A549 (cell line): Measurements from ENCODE around the gene PMAIP1.

Source experiments
- CHD2 ChIP-seq: fragments of 150-350 bp; IDR thresholded peaks from 2 replicates; pipeline ENCODE4 v1.6.1; 2014; ENCODE audit warnings: low read length; ENCODE audit not compliant: partially characterized antibody
- CTCF ChIP-seq: fragments of >200 bp; sonication (Bioruptor Twin); formaldehyde crosslinking; IDR thresholded peaks from 3 replicates; pipeline ENCODE4 v1.5.1; 2016
- ELK1 ChIP-seq: fragments of 150-350 bp; IDR thresholded peaks from 2 replicates; pipeline ENCODE4 v1.6.1; 2014; ENCODE audit warnings: low read depth, mild to moderate bottlenecking, low read length
- GATA3 ChIP-seq: IDR thresholded peaks from 2 replicates; pipeline ENCODE4 v1.6.1; 2012; ENCODE audit warnings: borderline replicate concordance
- HMGXB4 ChIP-seq: fragments of 250-450 bp; sonication (Bioruptor Pico); IDR thresholded peaks from 2 replicates; pipeline ENCODE4 v1.5.0; 2021; ENCODE audit warnings: mild to moderate bottlenecking, moderate library complexity, borderline replicate concordance
- NFE2L2 ChIP-seq: fragments of 150-350 bp; conservative IDR thresholded peaks from 2 replicates; pipeline ENCODE4 v1.6.1; 2014; ENCODE audit warnings: low read length
- RCOR1 ChIP-seq: fragments of 150-350 bp; IDR thresholded peaks from 2 replicates; pipeline ENCODE4 v1.6.1; 2014; ENCODE audit warnings: antibody characterized with exemption, low read length, low read depth
- SMC3 ChIP-seq: fragments of >200 bp; sonication (Bioruptor Twin); formaldehyde crosslinking; IDR thresholded peaks from 3 replicates; pipeline ENCODE4 v1.6.1; 2018; ENCODE audit warnings: inconsistent platforms
- SREBF2 ChIP-seq: fragments of 450-650 bp; IDR thresholded peaks from 2 replicates; pipeline ENCODE4 v1.6.1; 2014; ENCODE audit warnings: mild to moderate bottlenecking, moderate library complexity
- TP53 ChIP-seq: fragments of 250-450 bp; sonication (Bioruptor Pico); IDR thresholded peaks from 2 replicates; pipeline ENCODE4 v1.5.0; 2021; ENCODE audit warnings: mild to moderate bottlenecking, moderate library complexity
- USF2 ChIP-seq: fragments of 450-650 bp; IDR thresholded peaks from 2 replicates; pipeline ENCODE4 v1.6.1; 2014; ENCODE audit warnings: antibody characterized with exemption
- TF ChIP-seq, protein P1 (sequence below): fragments of 200-600 bp; sonication (generic); IDR thresholded peaks from 2 replicates; pipeline ENCODE4 v1.6.1; 2016; ENCODE audit warnings: antibody characterized with exemption, mild to moderate bottlenecking, moderate library complexity

DNA sequence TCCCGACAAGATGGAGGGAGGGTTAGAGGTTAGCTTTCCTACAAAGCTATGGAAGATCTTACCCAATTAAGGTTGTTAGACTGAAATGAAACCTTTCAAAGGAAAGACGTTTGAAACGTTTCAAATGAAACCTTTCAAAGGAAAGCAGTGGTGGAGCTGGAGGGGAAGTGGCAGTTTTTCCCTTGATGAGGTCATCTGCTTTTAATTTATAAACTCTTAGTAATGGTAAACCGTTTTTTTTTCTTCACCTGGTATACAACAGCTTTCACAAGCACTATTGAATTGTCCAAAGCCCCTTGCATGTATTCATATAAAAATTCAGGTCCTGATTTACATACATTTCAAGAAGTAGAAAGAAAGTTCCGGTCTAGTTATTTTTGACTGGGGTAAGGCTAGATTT lies 7.4 kb downstream of the PMAIP1 start:
- TF ChIP-seq RCOR1, result no peak
- no peak for TF ChIP-seq CTCF
- no peak for TF ChIP-seq GATA3
- no peak for TF ChIP-seq HMGXB4 (CRISPR knock-in tag)
- TF ChIP-seq CHD2, result no peak
- TF ChIP-seq, protein P1, sequence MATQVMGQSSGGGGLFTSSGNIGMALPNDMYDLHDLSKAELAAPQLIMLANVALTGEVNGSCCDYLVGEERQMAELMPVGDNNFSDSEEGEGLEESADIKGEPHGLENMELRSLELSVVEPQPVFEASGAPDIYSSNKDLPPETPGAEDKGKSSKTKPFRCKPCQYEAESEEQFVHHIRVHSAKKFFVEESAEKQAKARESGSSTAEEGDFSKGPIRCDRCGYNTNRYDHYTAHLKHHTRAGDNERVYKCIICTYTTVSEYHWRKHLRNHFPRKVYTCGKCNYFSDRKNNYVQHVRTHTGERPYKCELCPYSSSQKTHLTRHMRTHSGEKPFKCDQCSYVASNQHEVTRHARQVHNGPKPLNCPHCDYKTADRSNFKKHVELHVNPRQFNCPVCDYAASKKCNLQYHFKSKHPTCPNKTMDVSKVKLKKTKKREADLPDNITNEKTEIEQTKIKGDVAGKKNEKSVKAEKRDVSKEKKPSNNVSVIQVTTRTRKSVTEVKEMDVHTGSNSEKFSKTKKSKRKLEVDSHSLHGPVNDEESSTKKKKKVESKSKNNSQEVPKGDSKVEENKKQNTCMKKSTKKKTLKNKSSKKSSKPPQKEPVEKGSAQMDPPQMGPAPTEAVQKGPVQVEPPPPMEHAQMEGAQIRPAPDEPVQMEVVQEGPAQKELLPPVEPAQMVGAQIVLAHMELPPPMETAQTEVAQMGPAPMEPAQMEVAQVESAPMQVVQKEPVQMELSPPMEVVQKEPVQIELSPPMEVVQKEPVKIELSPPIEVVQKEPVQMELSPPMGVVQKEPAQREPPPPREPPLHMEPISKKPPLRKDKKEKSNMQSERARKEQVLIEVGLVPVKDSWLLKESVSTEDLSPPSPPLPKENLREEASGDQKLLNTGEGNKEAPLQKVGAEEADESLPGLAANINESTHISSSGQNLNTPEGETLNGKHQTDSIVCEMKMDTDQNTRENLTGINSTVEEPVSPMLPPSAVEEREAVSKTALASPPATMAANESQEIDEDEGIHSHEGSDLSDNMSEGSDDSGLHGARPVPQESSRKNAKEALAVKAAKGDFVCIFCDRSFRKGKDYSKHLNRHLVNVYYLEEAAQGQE, result no peak
- TF ChIP-seq ELK1, result no peak
- TF ChIP-seq SREBF2, result no peak
- no peak for TF ChIP-seq USF2
- TF ChIP-seq SMC3, result no peak
- no peak for TF ChIP-seq NFE2L2
- TF ChIP-seq TP53 (CRISPR knock-in tag), result no peak
